Measurements from ENCODE around the gene MORC3.

MORC3 gene

GRCh38 chr21:36419241-36419640 is 99.2 kb downstream of the MORC3 start:
- TF ChIP-seq CTCF (conservative IDR thresholded peaks at IDR 0.05; ENCODE audit: low read length), result no peak
- no peak overlapping the region for H3K4me3 ChIP-seq (ENCODE audit: low read length)
- no peak for DNase-seq (ENCODE audit: low read depth)

- no peak overlapping the region for H3K4me3 ChIP-seq (ENCODE audit: low read length)
- DNase-seq (ENCODE audit: low read depth), result peak; percentile 90
- peak; percentile 84 for TF ChIP-seq CTCF (conservative IDR thresholded peaks at IDR 0.05; ENCODE audit: low read length)
These were observed 100.0 kb downstream of the MORC3 start for GRCh38 chr21:36419996-36420395.

GRCh38 chr21:36420571-36421339 is 100.8 kb downstream of the MORC3 start:
- H3K4me3 ChIP-seq (ENCODE audit: low read length), result no peak overlapping the region
- no peak for DNase-seq (ENCODE audit: low read depth)
- no peak for TF ChIP-seq CTCF (conservative IDR thresholded peaks at IDR 0.05; ENCODE audit: low read length)

- peak; percentile 74 for TF ChIP-seq CTCF (conservative IDR thresholded peaks at IDR 0.05; ENCODE audit: low read length)
- peak; percentile 57 for DNase-seq (ENCODE audit: low read depth)
- no peak overlapping the region for H3K4me3 ChIP-seq (ENCODE audit: low read length)
These were observed 102.5 kb downstream of the MORC3 start for GRCh38 chr21:36422279-36423098.

GRCh38 chr21:36423771-36424433 is 103.9 kb downstream of the MORC3 start:
- DNase-seq (ENCODE audit: low read depth), result no peak
- no peak overlapping the region for H3K4me3 ChIP-seq (ENCODE audit: low read length)
- TF ChIP-seq CTCF (conservative IDR thresholded peaks at IDR 0.05; ENCODE audit: low read length), result no peak

- TF ChIP-seq CTCF (conservative IDR thresholded peaks at IDR 0.05; ENCODE audit: low read length), result no peak
- no peak for DNase-seq (ENCODE audit: low read depth)
- H3K4me3 ChIP-seq (ENCODE audit: low read length), result no peak overlapping the region
These were observed 104.6 kb downstream of the MORC3 start for GRCh38 chr21:36424592-36424991.

All from AG10803 (cell line).